NCI-H1436 treated with DMSO at 0.1 percent for 48 hours (cell line): ENCODE data around the gene TGDS.
"Not testable (repeated sequence)": the region's sequence is repeated elsewhere in the genome, so short reads cannot be mapped to it uniquely, and the experiment has no call there.

Experiments
- DNase-seq: peaks from one replicate; lab custom pipeline; 2025; lab: John Stamatoyannopoulos, UW

The TGDS gene

DNA sequence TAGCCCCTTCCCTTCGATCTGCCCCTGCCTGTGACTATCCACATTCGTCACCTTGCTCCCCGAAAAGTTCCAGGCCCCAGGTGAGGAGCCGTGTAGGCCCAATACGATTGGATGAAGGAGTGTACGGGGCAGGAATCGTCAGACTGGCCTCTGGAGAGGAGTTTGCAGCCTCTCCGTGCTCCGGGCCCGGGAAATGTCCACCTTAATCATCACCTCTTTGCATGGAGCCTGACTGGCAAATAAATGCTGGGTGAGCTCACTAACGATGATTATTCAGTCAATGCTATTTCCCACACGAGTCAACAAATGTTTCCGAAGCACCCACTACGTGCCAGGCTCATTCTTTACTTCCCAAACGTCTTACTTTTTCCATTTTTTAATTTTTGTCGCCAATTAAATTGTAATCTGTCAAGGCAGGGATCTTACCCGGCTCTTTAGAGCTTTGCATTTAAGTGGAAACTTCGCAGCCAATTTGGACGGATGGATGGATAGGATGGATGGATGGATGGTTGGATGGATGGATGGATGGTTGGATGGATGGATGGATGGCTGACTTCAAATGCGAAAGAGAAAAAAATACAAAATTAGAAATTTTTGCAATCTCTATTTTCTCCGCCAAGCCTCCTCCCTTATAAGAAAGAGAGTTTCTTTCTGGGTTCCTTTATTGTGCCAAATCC is 45.8 kb downstream of the TGDS start:
- no peak for DNase-seq

DNA sequence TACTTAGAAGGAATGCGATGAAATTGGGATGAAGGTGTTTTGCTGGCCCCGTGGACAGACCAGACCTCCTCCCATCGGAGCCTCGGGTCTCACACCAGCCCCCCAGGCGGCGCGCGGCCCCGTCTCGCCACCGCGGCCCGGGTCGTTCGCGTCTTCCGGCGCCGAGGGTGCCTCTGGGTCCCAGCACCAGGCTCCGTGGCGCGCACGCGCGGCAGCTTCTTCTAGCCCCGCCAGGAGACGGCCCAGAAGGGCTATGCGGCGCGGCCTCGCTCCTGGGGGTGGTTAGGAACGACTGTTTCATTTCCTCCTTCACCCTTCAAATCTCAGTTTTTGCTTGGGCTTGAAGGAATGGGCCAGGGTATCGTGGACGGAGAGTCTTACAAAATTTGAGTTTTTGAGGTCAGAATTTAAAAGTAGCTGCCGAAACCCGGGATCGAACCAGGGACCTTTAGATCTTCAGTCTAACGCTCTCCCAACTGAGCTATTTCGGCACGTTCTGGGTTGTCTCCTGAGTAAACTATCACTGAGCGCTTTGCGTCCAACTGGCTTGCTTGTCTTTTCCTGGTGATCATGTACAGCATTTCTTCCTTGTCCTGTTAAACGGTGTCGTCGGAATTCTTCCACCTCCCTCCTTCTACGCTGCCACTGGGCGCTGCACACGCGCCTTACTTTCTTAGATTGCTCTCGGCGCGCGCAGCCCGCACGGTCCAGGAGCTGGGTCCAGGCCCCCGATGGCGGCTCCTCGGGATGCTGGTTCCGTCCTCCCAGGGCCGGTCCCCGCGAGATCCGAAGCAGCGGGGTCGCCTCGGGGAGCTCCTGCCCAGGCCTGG is 46.5 kb downstream of the TGDS start:
- peak; percentile 90 for DNase-seq

- DNase-seq: no peak
Measured at GRCh38 chr13:94548821-94549231, 47.1 kb downstream of the TGDS start.

- no peak for DNase-seq
Measured at GRCh38 chr13:94548382-94548781, 47.6 kb downstream of the TGDS start.

DNA sequence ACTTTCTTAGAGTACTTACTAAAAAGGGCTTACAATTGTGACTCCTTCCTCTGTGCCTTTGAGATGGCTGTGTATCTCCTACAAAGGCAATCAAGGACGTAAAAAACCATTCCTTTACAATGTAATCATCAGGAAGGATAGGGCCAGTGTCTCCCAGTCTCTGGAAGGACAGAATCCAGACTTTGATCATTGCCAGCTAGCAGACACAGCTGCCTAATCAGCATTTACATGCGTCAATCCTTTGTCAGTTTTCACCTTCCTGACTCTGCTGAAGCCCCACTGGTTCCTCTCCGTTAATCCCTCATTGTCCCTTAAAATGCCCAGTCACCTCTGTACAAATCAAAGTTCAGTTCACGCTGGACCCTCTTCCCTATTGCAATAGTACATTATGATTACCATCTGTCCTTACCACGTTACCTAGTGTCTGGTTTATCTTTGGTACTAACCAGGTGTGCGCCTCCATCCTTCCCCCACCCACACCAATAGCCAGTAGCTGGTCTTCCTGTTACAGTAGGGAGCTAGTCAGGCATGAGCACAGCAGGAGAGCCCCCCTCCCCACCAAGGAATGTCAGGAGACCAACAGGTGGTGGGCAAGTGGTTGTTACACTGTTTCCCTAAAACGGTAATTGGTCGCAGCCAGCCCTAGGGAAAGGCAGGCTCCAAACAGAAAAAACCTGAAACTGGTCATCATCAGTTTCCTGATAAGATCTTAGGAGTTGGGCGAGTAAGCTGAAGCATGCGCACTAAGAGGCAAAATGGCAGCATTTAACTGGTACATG is 49.7 kb downstream of the TGDS start:
- DNase-seq: no peak

GRCh38 chr13:94544922-94545321 is 51.0 kb downstream of the TGDS start:
- DNase-seq: no peak

DNA sequence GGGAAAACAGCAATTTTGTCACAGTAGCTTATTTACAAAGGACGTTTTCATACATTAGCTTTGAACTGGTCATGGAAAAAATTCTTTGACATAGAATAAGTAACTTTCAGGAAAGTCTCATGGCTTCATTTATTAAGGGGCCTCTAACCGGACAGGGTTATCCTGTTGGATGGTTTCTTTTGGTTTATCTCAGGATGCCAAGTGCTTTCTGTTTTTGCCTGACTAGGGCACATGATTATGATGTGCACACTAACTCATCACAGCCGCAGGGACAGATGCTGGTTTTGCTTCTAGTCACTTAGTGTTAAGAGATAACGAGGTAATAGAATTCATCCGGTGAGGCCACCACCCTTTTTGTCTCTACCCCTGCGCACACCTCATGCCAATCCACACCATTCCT is 53.0 kb downstream of the TGDS start:
- DNase-seq: no peak

- no peak for DNase-seq
Measured at GRCh38 chr13:94537740-94538630, 58.0 kb downstream of the TGDS start.

DNA sequence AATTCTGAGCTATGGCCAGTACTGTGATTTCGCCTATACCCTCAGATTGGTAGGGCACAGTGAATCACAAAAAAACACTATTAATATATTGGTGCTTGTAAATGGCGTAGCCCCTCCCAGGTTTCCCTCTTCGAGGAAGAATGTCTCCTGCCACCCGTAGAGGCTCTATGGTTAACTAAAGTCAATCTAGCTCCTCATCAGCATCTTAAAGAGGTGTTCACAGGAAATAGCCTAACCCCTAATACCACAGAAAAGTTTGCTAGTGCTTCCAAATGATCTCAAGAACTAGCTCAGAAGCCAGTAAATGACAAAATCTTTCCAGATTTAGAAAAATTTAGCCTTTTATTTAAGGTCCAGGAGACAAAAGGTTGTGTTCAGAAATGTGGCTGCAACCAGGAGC is 60.2 kb downstream of the TGDS start:
- no peak for DNase-seq

GRCh38 chr13:94535231-94535630 is 60.7 kb downstream of the TGDS start:
- no peak for DNase-seq

DNA sequence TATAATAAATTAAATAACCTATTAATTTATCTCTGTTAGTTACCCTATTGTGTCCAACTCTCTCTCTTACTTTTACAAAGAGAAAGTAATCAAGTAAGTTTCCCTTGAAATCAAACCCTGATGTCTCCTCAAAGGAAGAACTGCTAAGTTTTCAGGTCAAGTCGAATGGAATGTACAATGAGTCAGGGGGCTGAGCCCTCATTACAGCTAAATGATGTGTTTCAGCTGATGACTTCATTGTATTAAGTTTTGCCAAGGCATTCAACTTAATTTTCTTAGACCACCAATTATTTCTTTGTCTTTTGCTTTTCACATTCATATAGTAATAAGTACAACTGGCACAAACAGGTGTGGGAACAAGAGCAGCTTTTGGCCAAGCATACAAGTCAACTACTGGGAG is 61.8 kb downstream of the TGDS start:
- no peak for DNase-seq

DNA sequence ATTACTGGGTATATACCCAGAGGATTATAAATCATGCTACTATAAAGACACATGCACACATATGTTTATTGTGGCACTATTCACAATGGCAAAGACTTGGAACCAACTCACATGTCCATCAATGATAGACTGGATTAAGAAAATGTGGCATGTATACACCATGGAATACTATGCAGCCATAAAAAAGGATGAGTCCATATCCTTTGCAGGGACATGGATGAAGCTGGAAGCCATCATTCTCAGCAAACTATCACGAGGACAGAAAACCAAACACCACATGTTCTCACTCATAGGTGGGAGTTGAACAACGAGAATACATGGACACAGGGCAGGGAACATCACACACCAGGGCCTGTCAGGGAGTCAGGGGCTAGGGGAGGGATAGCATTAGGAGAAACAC is 63.7 kb downstream of the TGDS start:
- DNase-seq: not testable (repeated sequence)

- DNase-seq: not testable (repeated sequence)
Measured at GRCh38 chr13:94526956-94527355, 69.0 kb downstream of the TGDS start.

DNA sequence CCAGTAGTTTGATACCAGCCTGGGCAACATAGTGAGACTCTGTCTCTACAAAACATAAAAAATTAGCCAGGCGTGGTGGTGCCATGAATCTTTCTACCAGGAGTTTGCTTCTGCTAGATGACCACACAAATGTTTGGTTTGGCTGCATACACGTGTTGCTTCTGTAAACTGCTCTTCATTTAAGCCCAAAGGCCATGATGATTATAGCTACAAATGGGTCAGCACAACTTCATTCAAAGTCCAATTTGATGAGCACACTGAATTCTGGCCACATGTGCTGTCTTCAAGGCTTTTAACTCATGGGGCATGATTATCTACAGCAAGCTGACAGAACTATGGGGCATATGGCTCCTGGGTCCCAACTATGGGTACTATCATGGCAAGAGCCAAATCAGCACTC is 70.2 kb downstream of the TGDS start:
- DNase-seq: no peak

- DNase-seq: no peak
Measured at GRCh38 chr13:94524407-94524806, 71.5 kb downstream of the TGDS start.
